ENCODE measurements around the gene ZNF550. TPM values are rescaled to one million over a fixed set of nuclear protein-coding genes. Genes with fewer than 3 reads are reported as not detected.

The ZNF550 gene
- polyA plus RNA-seq, 2 of the 4 experiments (the other 2 are of a cell fraction), result 4.7 to 8.7 TPM

DNA sequence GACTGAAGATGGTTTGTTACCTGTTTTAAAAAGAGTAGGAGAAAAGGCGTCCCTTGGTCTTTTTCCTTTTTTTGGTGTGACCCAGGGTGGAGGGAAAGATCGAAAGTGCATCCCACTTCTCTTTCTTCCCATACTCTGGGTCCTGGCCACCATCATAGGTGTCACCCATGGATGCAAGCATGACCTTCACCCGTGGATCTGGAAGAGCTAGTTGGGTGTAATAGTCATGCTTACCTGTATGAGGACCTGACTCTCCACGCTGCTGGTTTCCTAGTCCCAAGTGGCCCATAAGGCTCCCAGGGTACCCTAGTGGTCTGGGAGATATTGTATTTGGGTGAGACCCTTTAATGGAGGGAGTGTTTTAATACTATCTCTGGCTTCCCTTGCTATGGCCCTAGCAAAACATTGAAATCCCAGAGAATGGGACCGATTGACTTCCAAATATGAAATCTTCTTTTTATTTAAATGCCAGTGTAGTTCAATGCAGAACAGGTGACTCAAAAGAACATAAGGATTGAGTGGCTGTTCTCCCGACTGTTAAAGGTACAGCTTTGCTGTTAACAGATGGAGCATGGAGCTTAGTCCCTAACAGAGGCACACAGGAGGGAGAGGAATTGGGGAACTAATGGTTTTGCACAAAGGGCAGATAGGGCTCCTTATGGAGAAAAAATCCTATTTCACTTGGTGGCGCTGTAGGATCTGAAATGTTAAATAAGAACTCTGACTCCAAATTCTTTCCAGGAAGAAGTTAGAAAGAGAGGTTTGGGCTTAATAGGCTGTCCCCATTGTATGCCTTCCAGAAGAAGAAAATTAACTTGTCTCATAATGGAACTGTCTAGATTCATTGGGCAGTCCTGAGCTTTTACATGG lies 7.0 kb upstream of the ZNF550 start:
- H3K4me1 ChIP-seq, result no peaks in the 10 kb centered on the region
- H3K27ac ChIP-seq, result no peak overlapping the region
- TF ChIP-seq HOXA7 (CRISPR knock-in tag; IDR thresholded peaks at IDR 0.05) (no peak), PHF8 (IDR thresholded peaks at IDR 0.05; ENCODE audit: borderline replicate concordance, low read depth) (no peak), RAD21 (conservative IDR thresholded peaks at IDR 0.05 in 1 of 2, IDR thresholded peaks at IDR 0.05 in 1 of 2) (peak in 1 of 2 experiments; percentile 20; a peak in 1 of 5 replicates)
- POLR2A ChIA-PET, result no interaction called here
- FAIRE-seq, result no peak
- CTCF ChIA-PET, result interaction anchor here (0.9 kb wide), 1 partner anchor 41 kb away, joined by 3 read pairs; no protein-coding TSS in a partner anchor
- H3K9me3 ChIP-seq, result peaks cover 98% of the 10 kb centered on the region
- 11% methylated on average over 7 of the region's 7 CpGs for WGBS (ENCODE audit: missing lambda C conversion rate)
- H3K4me2 ChIP-seq, result no peak overlapping the region
- DNase-seq (ENCODE audit: low read depth in 1 of 2, low spot score in 1 of 2), result peak in 1 of 2 experiments; percentile 60
- no peak overlapping the region for H3K4me3 ChIP-seq
- no peak for ATAC-seq

DNA sequence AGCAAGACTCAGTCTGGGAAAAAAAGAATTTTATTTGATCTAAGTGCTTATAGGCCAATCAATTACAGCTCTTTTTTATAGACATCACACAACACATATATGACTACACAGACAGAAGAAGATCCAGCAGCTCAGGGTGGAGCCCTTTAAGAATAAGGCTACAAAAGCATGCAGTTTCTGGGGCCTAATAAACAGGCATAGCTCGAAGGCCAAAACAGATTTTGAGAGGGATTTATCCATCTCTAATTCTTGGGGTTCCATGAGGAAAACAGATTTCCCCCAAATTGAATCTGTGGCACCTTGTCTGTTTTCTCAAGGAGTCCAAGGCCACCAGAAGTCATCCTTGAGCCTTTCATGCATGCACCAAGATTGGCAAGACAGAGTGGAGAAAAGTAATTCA lies 3.9 kb upstream of the ZNF550 start:
- CTCF ChIA-PET, result no interaction called here
- POLR2A ChIA-PET, result no interaction called here

DNA sequence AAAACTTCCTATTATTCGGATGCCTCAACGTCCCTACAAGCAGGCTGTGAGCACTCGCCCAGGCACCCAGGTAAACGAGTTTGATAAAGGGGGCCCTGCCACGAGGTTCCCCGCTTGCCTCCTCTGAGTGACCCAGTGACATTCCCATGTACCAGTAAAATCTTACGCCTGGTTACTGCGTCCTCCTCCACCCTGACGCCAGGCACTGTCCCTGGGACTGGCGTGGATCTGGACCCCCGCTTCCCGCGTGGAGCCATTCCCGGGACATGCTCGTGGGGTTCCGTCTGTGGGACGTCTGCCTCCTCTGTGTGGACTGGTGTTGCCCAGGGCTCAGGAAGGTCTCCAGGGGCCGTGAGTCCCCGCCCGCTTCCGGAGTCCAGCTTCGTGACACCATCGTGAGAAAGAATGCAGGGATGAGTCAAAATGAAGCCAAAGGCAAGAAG lies 407 bp upstream of the ZNF550 start:
- DNase-seq (ENCODE audit: low read depth in 1 of 2, low spot score in 1 of 2) (no peak), FAIRE-seq (no peak), ATAC-seq (peak; percentile 9 to 23; a peak in 4 of 6 replicates)
- no peak overlapping the region for H3K27ac ChIP-seq
- ChIA-PET POLR2A (no interaction called here), CTCF (interaction anchor here (0.7 kb wide), 1 partner anchor 58 kb away, joined by 3 read pairs; no protein-coding TSS in a partner anchor)
- peaks cover 92% of the 10 kb centered on the region for H3K9me3 ChIP-seq
- H3K4me1 ChIP-seq, result no peaks in the 10 kb centered on the region
- TF ChIP-seq NR3C1 (IDR thresholded peaks at IDR 0.05) (no peak), RFX5 (IDR thresholded peaks at IDR 0.05) (no peak)
- H3K4me2 ChIP-seq, result peak overlapping the region; percentile 80
- H3K4me3 ChIP-seq, result peak overlapping the region; percentile 86
- WGBS (ENCODE audit: missing lambda C conversion rate), result 26% methylated on average over 14 of the region's 23 CpGs

More for the DNA sequence above, 3.9 kb upstream of the ZNF550 start:
- no peak overlapping the region for H3K27ac ChIP-seq
- H3K4me3 ChIP-seq, result no peak overlapping the region
- FAIRE-seq, result no peak
- DNase-seq (ENCODE audit: low read depth in 1 of 2, low spot score in 1 of 2), result no peak
- ATAC-seq, result no peak
- H3K9me3 ChIP-seq, result peaks cover 96% of the 10 kb centered on the region
- TF ChIP-seq RARB (CRISPR knock-in tag; IDR thresholded peaks at IDR 0.05) (no peak), FOXS1 (CRISPR knock-in tag; IDR thresholded peaks at IDR 0.05) (no peak), ZFP36 (IDR thresholded peaks at IDR 0.05; ENCODE audit: borderline replicate concordance, partially characterized antibody) (peak; percentile 10), KDM1A (IDR thresholded peaks at IDR 0.05; ENCODE audit: low read depth) (no peak), RNF2 (IDR thresholded peaks at IDR 0.05; ENCODE audit: borderline replicate concordance, low read depth) (no peak), TP53 (CRISPR knock-in tag; IDR thresholded peaks at IDR 0.05) (no peak)
- WGBS (ENCODE audit: missing lambda C conversion rate), result 3% methylated on average over 1 of the region's 1 CpG
- no peaks in the 10 kb centered on the region for H3K4me1 ChIP-seq
- H3K4me2 ChIP-seq, result no peak overlapping the region

DNA sequence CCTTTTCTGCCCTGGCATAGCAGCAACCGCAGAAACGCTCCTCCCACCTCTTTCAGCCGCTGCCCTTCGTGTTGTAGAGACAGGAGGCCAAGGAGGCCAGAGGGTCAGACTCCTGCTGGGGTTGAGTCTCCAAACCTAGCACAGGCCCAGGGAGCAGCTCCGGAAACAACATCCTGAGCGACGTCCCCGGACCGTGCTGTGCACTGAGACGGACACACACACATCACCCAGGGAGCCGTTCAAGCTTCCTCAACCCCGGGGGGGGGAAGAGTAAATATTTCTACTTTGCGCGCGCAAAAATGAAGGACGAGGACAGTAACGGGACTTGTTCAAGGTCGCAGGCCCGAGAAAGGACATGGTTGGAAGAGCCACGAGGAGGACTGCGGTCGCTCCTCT lies 657 bp downstream of the ZNF550 start:
- FAIRE-seq (no peak), ATAC-seq (peak; percentile 27 to 57; a peak in 3 of 6 replicates), DNase-seq (ENCODE audit: low read depth in 1 of 2, low spot score in 1 of 2) (peak; percentile 36 to 38)
- peak overlapping the region; percentile 80 for H3K4me2 ChIP-seq
- H3K4me3 ChIP-seq, result peak overlapping the region; percentile 86
- H3K27ac ChIP-seq, result peak overlapping the region; percentile 67 to 85; a peak in 5 of 6 replicates
- TF ChIP-seq CBX2 (IDR thresholded peaks at IDR 0.05; ENCODE audit: borderline replicate concordance, low read depth) (no peak), TP53 (CRISPR knock-in tag; IDR thresholded peaks at IDR 0.05) (no peak), RCOR1 (IDR thresholded peaks at IDR 0.05; ENCODE audit: low read depth, low read length) (no peak)
- TF ChIP-seq, protein P1, sequence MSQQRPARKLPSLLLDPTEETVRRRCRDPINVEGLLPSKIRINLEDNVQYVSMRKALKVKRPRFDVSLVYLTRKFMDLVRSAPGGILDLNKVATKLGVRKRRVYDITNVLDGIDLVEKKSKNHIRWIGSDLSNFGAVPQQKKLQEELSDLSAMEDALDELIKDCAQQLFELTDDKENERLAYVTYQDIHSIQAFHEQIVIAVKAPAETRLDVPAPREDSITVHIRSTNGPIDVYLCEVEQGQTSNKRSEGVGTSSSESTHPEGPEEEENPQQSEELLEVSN (IDR thresholded peaks at IDR 0.05; ENCODE audit: borderline replicate concordance, low read depth), result peak; percentile 35; the same call in 1 of the 2 replicates
- H3K9me3 ChIP-seq, result peaks cover 91% of the 10 kb centered on the region
- no peaks in the 10 kb centered on the region for H3K4me1 ChIP-seq
- ChIA-PET POLR2A (no interaction called here), CTCF (no interaction called here)
- 20% methylated on average over 22 of the region's 22 CpGs for WGBS (ENCODE audit: missing lambda C conversion rate)

DNA sequence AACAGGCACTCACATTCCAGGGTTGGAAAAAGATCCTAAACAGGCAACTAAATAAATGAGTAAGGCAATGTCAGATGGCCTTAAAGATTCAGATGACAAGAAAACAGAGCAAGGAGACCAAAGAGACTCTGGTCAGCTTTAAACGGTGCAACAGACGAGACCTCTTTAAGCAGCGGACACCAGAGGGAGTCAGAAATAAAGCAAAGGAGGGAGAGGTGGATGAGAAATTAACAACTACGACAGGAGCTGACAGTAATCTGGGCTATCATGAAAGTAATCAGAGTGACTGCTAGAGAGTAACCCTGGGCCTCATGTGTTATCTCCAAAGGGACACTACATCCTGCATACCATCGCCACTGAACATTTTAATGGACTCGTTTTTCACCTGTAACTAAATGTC lies 1.1 kb downstream of the ZNF550 start:
- POLR2A ChIA-PET, result no interaction called here

More for the DNA sequence above, 1.1 kb downstream of the ZNF550 start:
- FAIRE-seq, result no peak
- no peak for ATAC-seq
- Histone ChIP-seq H3K27ac (no peak overlapping the region), H3K4me1 (no peaks in the 10 kb centered on the region), H3K4me2 (peak overlapping the region; percentile 80), H3K9me3 (peaks cover 91% of the 10 kb centered on the region), H3K4me3 (peak overlapping the region; percentile 86)
- no peak for DNase-seq (ENCODE audit: low read depth in 1 of 2, low spot score in 1 of 2)
- whole genome bisulfite sequencing (ENCODE audit: missing lambda C conversion rate), result 87% methylated on average over 6 of the region's 6 CpGs
- CTCF ChIA-PET, result interaction anchor here (1.3 kb wide), 1 partner anchor 63 kb away, joined by 4 read pairs; no protein-coding TSS in a partner anchor
- TF ChIP-seq MAZ (IDR thresholded peaks at IDR 0.05; ENCODE audit: borderline replicate concordance, low read depth, low read length) (no peak), KDM5A (IDR thresholded peaks at IDR 0.05) (no peak), POLR2AphosphoS2 (conservative IDR thresholded peaks at IDR 0.05; ENCODE audit: low read length) (no peak), NR3C1 (IDR thresholded peaks at IDR 0.05) (no peak), RFX5 (IDR thresholded peaks at IDR 0.05) (no peak)
- TF ChIP-seq, protein P2, sequence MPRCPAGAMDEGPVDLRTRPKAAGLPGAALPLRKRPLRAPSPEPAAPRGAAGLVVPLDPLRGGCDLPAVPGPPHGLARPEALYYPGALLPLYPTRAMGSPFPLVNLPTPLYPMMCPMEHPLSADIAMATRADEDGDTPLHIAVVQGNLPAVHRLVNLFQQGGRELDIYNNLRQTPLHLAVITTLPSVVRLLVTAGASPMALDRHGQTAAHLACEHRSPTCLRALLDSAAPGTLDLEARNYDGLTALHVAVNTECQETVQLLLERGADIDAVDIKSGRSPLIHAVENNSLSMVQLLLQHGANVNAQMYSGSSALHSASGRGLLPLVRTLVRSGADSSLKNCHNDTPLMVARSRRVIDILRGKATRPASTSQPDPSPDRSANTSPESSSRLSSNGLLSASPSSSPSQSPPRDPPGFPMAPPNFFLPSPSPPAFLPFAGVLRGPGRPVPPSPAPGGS (IDR thresholded peaks at IDR 0.05), result no peak
- TF ChIP-seq, protein P3, sequence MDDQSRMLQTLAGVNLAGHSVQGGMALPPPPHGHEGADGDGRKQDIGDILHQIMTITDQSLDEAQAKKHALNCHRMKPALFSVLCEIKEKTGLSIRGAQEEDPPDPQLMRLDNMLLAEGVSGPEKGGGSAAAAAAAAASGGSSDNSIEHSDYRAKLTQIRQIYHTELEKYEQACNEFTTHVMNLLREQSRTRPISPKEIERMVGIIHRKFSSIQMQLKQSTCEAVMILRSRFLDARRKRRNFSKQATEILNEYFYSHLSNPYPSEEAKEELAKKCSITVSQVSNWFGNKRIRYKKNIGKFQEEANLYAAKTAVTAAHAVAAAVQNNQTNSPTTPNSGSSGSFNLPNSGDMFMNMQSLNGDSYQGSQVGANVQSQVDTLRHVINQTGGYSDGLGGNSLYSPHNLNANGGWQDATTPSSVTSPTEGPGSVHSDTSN (IDR thresholded peaks at IDR 0.05), result no peak

Data from A549 (cell line).